H1 (cell line): Measurements from ENCODE around the gene MTURN. TPM values are rescaled to one million over a fixed set of nuclear protein-coding genes. Genes with fewer than 3 reads are reported as not detected.

Source experiments
- CTCF ChIA-PET: fragments of 300-600 bp; sonication (Branson Sonifier 250); formaldehyde crosslinking; loops from one replicate; lab custom pipeline; 2021; ENCODE audit not compliant: partially characterized antibody; lab: Charles Lee
- POLR2A ChIA-PET: fragments of 300-600 bp; sonication (Branson Sonifier 250); formaldehyde crosslinking; loops from one replicate; lab custom pipeline; 2021; ENCODE audit warnings: inconsistent platforms; ENCODE audit not compliant: partially characterized antibody; lab: Charles Lee
- DNase-seq, 2 experiments: peaks; one replicate each; pipeline versions ENCODE4 v3.0.0 to v3.0.0-alpha.2; 2010 to 2022; ENCODE audit warnings: low spot score in 2 of 2, low read depth in 1 of 2, mixed read lengths in 1 of 2
- FAIRE-seq: peaks from 2 replicates; lab custom pipeline; 2011; peaks lifted over from hg19 to GRCh38; lab: Jason Lieb, UNC
- H2AFZ ChIP-seq: 2 replicates; pipeline ENCODE4 v1.8.1; 2012; ENCODE audit warnings: low read length, inconsistent platforms
- H2AK5ac ChIP-seq: 2 replicates; pipeline ENCODE4 v1.6.1; 2013; ENCODE audit warnings: low read depth, low read length
- H2BK120ac ChIP-seq: replicated peaks from 2 replicates; pipeline ENCODE3; 2013; ENCODE audit warnings: low read depth, low read length, inconsistent platforms
- H2BK12ac ChIP-seq: 2 replicates; pipeline ENCODE4 v1.6.1; 2013; ENCODE audit warnings: low read depth, low read length
- H2BK15ac ChIP-seq: 2 replicates; pipeline ENCODE4 v1.6.1; 2013; ENCODE audit warnings: low read length
- H2BK20ac ChIP-seq: 2 replicates; pipeline ENCODE4 v1.6.1; 2013; ENCODE audit warnings: low read length
- H2BK5ac ChIP-seq: 2 replicates; pipeline ENCODE4 v1.6.1; 2013; ENCODE audit warnings: low read depth, low read length
- H3K14ac ChIP-seq: 2 replicates; pipeline ENCODE4 v1.6.1; 2013; ENCODE audit warnings: inconsistent platforms; ENCODE audit not compliant: insufficient read length
- H3K18ac ChIP-seq: 2 replicates; pipeline ENCODE4 v1.6.1; 2013; ENCODE audit warnings: low read length; ENCODE audit errors: extremely low read depth
- H3K23ac ChIP-seq: 2 replicates; pipeline ENCODE4 v1.6.1; 2013; ENCODE audit warnings: inconsistent platforms; ENCODE audit not compliant: insufficient read length
- H3K23me2 ChIP-seq: 2 replicates; pipeline ENCODE4 v1.6.1; 2013; ENCODE audit warnings: low read depth, low read length
- H3K27ac ChIP-seq: 2 replicates; pipeline ENCODE4 v1.6.1; 2011; ENCODE audit warnings: low read depth, low read length, inconsistent platforms
- H3K27me3 ChIP-seq, 4 experiments: replicated peaks in 1 of 4; 1 replicate in 1 of 4; 2 replicates in 3 of 4; pipeline versions ENCODE4 v1.6.1 to v1.8.1; 2011 to 2013; ENCODE audit warnings: low read length in 3 of 4, mild to moderate bottlenecking in 3 of 4, inconsistent platforms in 2 of 4, mixed read lengths in 2 of 4, moderate library complexity in 1 of 4; ENCODE audit not compliant: control insufficient read depth in 3 of 4, insufficient read depth in 3 of 4; ENCODE audit errors: extremely low read depth in 1 of 4
- H3K36me3 ChIP-seq, 4 experiments: 2 replicates each; pipeline versions ENCODE4 v1.6.1 to v1.8.1; 2011 to 2013; ENCODE audit warnings: mild to moderate bottlenecking in 4 of 4, low read length in 3 of 4, moderate library complexity in 2 of 4, control low read depth in 1 of 4, inconsistent platforms in 1 of 4; ENCODE audit not compliant: insufficient read depth in 4 of 4, control insufficient read depth in 2 of 4
- H3K4ac ChIP-seq: replicated peaks from 2 replicates; pipeline ENCODE3; 2013; ENCODE audit warnings: low read length, low read depth, mixed read lengths, inconsistent platforms; ENCODE audit not compliant: insufficient read length
- H3K4me1 ChIP-seq, 4 experiments: replicated peaks in 1 of 4; 1 replicate in 1 of 4; 2 replicates in 3 of 4; pipeline versions ENCODE4 v1.6.1 to v1.8.1; 2011 to 2013; ENCODE audit warnings: low read length in 3 of 4, inconsistent platforms in 2 of 4, mixed read lengths in 1 of 4; ENCODE audit not compliant: insufficient read depth in 4 of 4, control insufficient read depth in 3 of 4
- H3K4me2 ChIP-seq, 2 experiments: 2 replicates each; pipeline versions ENCODE4 v1.6.1 to v1.8.1; 2011 to 2013; ENCODE audit warnings: low read depth in 2 of 2, low read length in 2 of 2, control low read depth in 1 of 2, inconsistent platforms in 1 of 2, mild to moderate bottlenecking in 1 of 2; ENCODE audit not compliant: insufficient read depth in 1 of 2
- H3K4me3 ChIP-seq, 4 experiments: fragments of 200-600, 300-600 bp in 1 of 4; sonication (generic), shearing (Covaris generic), sonication (Bioruptor Twin) in 1 of 4; 2 replicates each; pipeline versions ENCODE4 v1.5.1 to v1.8.1; 2011 to 2016; ENCODE audit warnings: low read length in 4 of 4, low read depth in 3 of 4, control low read depth in 2 of 4, inconsistent platforms in 2 of 4, mild to moderate bottlenecking in 2 of 4, mixed read lengths in 1 of 4, moderate library complexity in 1 of 4; ENCODE audit not compliant: insufficient read depth in 2 of 4; ENCODE audit errors: extremely low read depth in 1 of 4
- H3K56ac ChIP-seq: replicated peaks from 2 replicates; pipeline ENCODE3; 2013; ENCODE audit warnings: low read depth, mild to moderate bottlenecking, mixed read lengths, low read length, inconsistent platforms; ENCODE audit not compliant: insufficient read length
- H3K79me1 ChIP-seq: 2 replicates; pipeline ENCODE4 v1.6.1; 2013; ENCODE audit warnings: low read depth, low read length, control low read depth
- H3K79me2 ChIP-seq, 2 experiments: 2 replicates each; pipeline versions ENCODE4 v1.6.1 to v1.8.1; 2012 to 2013; ENCODE audit warnings: low read length in 2 of 2, mild to moderate bottlenecking in 2 of 2, inconsistent platforms in 1 of 2; ENCODE audit not compliant: insufficient read depth in 2 of 2, control insufficient read depth in 1 of 2
- H3K9ac ChIP-seq, 4 experiments: replicated peaks in 1 of 4; 1 replicate in 1 of 4; 2 replicates in 3 of 4; pipeline versions ENCODE4 v1.6.1 to v1.8.1; 2011 to 2013; ENCODE audit warnings: low read depth in 3 of 4, low read length in 3 of 4, control low read depth in 2 of 4, mild to moderate bottlenecking in 2 of 4, moderate library complexity in 2 of 4, inconsistent platforms in 1 of 4; ENCODE audit errors: extremely low read depth in 1 of 4
- H3K9me3 ChIP-seq, 2 experiments: 2 replicates each; pipeline versions ENCODE4 v1.6.1 to v1.8.1; 2012 to 2013; ENCODE audit warnings: mild to moderate bottlenecking in 2 of 2, moderate library complexity in 2 of 2, control low read depth in 1 of 2, inconsistent platforms in 1 of 2, low read depth in 1 of 2, low read length in 1 of 2, mixed read lengths in 1 of 2; ENCODE audit not compliant: insufficient read depth in 2 of 2
- H4K20me1 ChIP-seq, 2 experiments: replicated peaks in 1 of 2; 2 replicates each; pipeline versions ENCODE3 to v1.8.1; 2011 to 2013; ENCODE audit warnings: inconsistent platforms in 2 of 2, low read length in 2 of 2, mild to moderate bottlenecking in 1 of 2; ENCODE audit not compliant: insufficient read depth in 2 of 2, control insufficient read depth in 1 of 2
- H4K5ac ChIP-seq: 2 replicates; pipeline ENCODE4 v1.6.1; 2013; ENCODE audit warnings: low read length, low read depth, mixed read lengths, inconsistent platforms; ENCODE audit not compliant: insufficient read length
- H4K8ac ChIP-seq: 2 replicates; pipeline ENCODE4 v1.8.0; 2013; ENCODE audit warnings: mild to moderate bottlenecking, moderate library complexity, low read length, inconsistent platforms; ENCODE audit not compliant: insufficient read depth; ENCODE audit errors: extremely low read depth
- H4K91ac ChIP-seq: replicated peaks from 2 replicates; pipeline ENCODE3; 2013; ENCODE audit warnings: low read length, mixed read lengths, inconsistent platforms; ENCODE audit not compliant: insufficient read length
- ASH2L ChIP-seq: fragments of 200-600, 300-600 bp; sonication (generic); IDR thresholded peaks from one replicate; pipeline ENCODE4 v1.7.1; 2017; ENCODE audit warnings: low read length
- BRCA1 ChIP-seq: IDR thresholded peaks from 2 replicates; pipeline ENCODE4 v1.6.1; 2012; ENCODE audit warnings: low read depth, low read length, improper control_type of control experiment
- EZH2 ChIP-seq: fragments of 200-600 bp; sonication (generic); IDR thresholded peaks from 2 replicates; pipeline ENCODE4 v1.7.1; 2012; ENCODE audit warnings: low read depth, mild to moderate bottlenecking, moderate library complexity, low read length, inconsistent platforms; ENCODE audit not compliant: severe bottlenecking
- JUN ChIP-seq: IDR thresholded peaks from 2 replicates; pipeline ENCODE4 v1.6.1; 2011; ENCODE audit warnings: low read depth, mild to moderate bottlenecking, improper control_type of control experiment, low read length
- POLR2AphosphoS5 ChIP-seq: IDR thresholded peaks from 2 replicates; pipeline ENCODE4 v1.6.1; 2011; ENCODE audit warnings: low read depth, low read length
- RAD21 ChIP-seq, 2 experiments: IDR thresholded peaks in 1 of 2; conservative IDR thresholded peaks in 1 of 2; 2 replicates each; pipeline ENCODE4 v1.6.1; 2011; ENCODE audit warnings: low read depth in 2 of 2, low read length in 2 of 2, improper control_type of control experiment in 1 of 2, inconsistent platforms in 1 of 2, mild to moderate bottlenecking in 1 of 2, moderate library complexity in 1 of 2
- SP1 ChIP-seq: IDR thresholded peaks from 2 replicates; pipeline ENCODE4 v1.6.1; 2011; ENCODE audit warnings: low read depth, low read length
- SP2 ChIP-seq: IDR thresholded peaks from 2 replicates; pipeline ENCODE4 v1.6.1; 2012; ENCODE audit warnings: mild to moderate bottlenecking, low read length, inconsistent platforms
- ZNF274 ChIP-seq: IDR thresholded peaks from 2 replicates; pipeline ENCODE4 v1.7.0; 2012; ENCODE audit warnings: low read length, borderline replicate concordance; ENCODE audit errors: extremely low read depth
- WGBS, 2 experiments: shearing (Covaris generic) in 1 of 2; methylation state at CpG; one replicate each; pipeline versions ENCODE4 v1.1.6 to v1.1.7; 2013 to 2015; ENCODE audit warnings: low lambda C conversion rate in 2 of 2, mixed read lengths in 2 of 2, inconsistent platforms in 1 of 2, low coverage in 1 of 2, missing lambda C conversion rate in 1 of 2; ENCODE audit not compliant: insufficient replicate concordance in 2 of 2, insufficient coverage in 1 of 2, insufficient read length in 1 of 2; ENCODE audit errors: extremely low coverage in 1 of 2, missing lambda C conversion rate in 1 of 2; 5-methylcytosine and 5-hydroxymethylcytosine counted together
- polyA plus RNA-seq, 7 experiments: library from polyadenylated mRNA; depleted of rRNA in 3 of 7; stranded (reverse) in 5 of 7; unstranded in 2 of 7; fragments of >200 nt in 5 of 7; fragments of 200-250 nt in 2 of 7; gene quantifications; 1 replicate in 5 of 7; 2 replicates in 1 of 7; 4 replicates in 1 of 7; pipeline versions ENCODE4 v1.2.1 to v1.2.3, GENCODE V29; 2011 to 2013; ENCODE audit warnings: missing spikeins in 2 of 7, mixed read lengths in 2 of 7
- total RNA-seq: library from RNA; stranded (reverse); fragmentation: NEBNext Ultra II Directional; extraction: Animal tissue kit (Norgen Biotek cat#: 25700); gene quantifications from 2 replicates; pipeline ENCODE4 v1.2.1, GENCODE V29; 2021
- TF ChIP-seq, protein P1 (sequence below): IDR thresholded peaks from 2 replicates; pipeline ENCODE4 v1.6.1; 2011; ENCODE audit warnings: low read length, improper control_type of control experiment
- TF ChIP-seq, protein P2 (sequence below): IDR thresholded peaks from 2 replicates; pipeline ENCODE4 v1.6.1; 2012; ENCODE audit warnings: low read length, inconsistent platforms

MTURN gene
- total and polyA plus RNA-seq, 2 of the 8 experiments (the other 6 are each of a cell fraction or from before 2014, with no cell fraction given), result 2.6 to 5.8 TPM

DNA sequence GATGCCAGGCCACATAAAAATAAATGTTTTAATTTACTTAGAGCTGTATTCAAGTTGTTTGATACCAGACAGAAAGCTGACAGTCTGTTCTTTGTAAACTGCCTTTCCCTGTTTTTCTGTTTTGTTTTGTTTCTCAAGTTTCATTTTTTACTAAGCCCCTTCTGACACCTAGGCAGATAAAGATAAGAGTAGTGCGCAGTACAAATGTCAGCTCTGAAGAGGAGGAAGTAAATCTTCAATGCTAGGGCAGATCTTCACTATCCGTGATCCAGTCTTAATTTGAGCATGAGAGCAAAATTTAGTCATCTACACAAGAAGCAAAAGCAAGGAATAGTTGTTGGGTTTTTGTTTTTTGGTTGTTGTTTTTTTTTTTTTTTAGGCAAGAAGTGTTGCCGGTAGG lies 27.3 kb downstream of the MTURN start:
- Histone ChIP-seq H3K4me2 (peak overlapping the region; percentile 41 to 55; a peak in 1 of 4 replicates), H3K23me2 (no peaks in the 10 kb centered on the region; the same call in 1 of the 2 replicates), H3K23ac (no peak overlapping the region), H3K9ac (no peak overlapping the region), H2BK12ac (no peak overlapping the region), H2BK120ac (no peak overlapping the region), H3K27ac (no peak overlapping the region), H3K4me1 (peaks cover 6 to 14% (median 13%) of the 10 kb centered on the region in 4 experiments), H3K27me3 (no peaks in the 10 kb centered on the region; a peak in 1 of 7 replicates), H3K18ac (no peak overlapping the region), H3K9me3 (no peaks in the 10 kb centered on the region), H2AK5ac (no peak overlapping the region), H3K79me1 (no peaks in the 10 kb centered on the region), H4K20me1 (no peaks in the 10 kb centered on the region), H4K8ac (no peak overlapping the region), H4K5ac (no peak overlapping the region), H3K4me3 (peak overlapping the region in 1 of 4 experiments; percentile 40; a peak in 1 of 8 replicates), H3K79me2 (no peaks in the 10 kb centered on the region), H4K91ac (no peak overlapping the region), H2BK20ac (no peak overlapping the region), H3K14ac (no peak overlapping the region), H2BK5ac (no peak overlapping the region), H3K4ac (no peak overlapping the region), H2BK15ac (no peak overlapping the region), H3K56ac (no peak overlapping the region), H2AFZ (no peak overlapping the region), H3K36me3 (no peaks in the 10 kb centered on the region)
- CTCF ChIA-PET, result interaction anchor here (0.9 to 4.6 kb wide), 9 partner anchors 9 to 403 kb away, joined by 3 to 45 read pairs (median 5); no protein-coding TSS in a partner anchor
- POLR2A ChIA-PET, result no interaction called here
- no peak for FAIRE-seq
- DNase-seq, result no peak
- WGBS, 2 experiments, result 83% methylated on average over 3 of the region's 3 CpGs; no CpG with 5 or more reads in 1 of the 2 experiments
- TF ChIP-seq POLR2AphosphoS5 (no peak), SP2 (no peak), JUN (no peak), ASH2L (no peak), SP1 (no peak), BRCA1 (no peak), EZH2 (no peak), ZNF274 (no peak), RAD21 (IDR thresholded peaks at IDR 0.05 in 1 of 2, conservative IDR thresholded peaks at IDR 0.05 in 1 of 2; ENCODE audit: low read depth in 2 of 2, low read length in 2 of 2) (no peak)
- TF ChIP-seq, protein P1, sequence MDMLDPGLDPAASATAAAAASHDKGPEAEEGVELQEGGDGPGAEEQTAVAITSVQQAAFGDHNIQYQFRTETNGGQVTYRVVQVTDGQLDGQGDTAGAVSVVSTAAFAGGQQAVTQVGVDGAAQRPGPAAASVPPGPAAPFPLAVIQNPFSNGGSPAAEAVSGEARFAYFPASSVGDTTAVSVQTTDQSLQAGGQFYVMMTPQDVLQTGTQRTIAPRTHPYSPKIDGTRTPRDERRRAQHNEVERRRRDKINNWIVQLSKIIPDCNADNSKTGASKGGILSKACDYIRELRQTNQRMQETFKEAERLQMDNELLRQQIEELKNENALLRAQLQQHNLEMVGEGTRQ, result no peak
- TF ChIP-seq, protein P2, sequence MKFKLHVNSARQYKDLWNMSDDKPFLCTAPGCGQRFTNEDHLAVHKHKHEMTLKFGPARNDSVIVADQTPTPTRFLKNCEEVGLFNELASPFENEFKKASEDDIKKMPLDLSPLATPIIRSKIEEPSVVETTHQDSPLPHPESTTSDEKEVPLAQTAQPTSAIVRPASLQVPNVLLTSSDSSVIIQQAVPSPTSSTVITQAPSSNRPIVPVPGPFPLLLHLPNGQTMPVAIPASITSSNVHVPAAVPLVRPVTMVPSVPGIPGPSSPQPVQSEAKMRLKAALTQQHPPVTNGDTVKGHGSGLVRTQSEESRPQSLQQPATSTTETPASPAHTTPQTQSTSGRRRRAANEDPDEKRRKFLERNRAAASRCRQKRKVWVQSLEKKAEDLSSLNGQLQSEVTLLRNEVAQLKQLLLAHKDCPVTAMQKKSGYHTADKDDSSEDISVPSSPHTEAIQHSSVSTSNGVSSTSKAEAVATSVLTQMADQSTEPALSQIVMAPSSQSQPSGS, result no peak
